Measurements from ENCODE around the gene ZZZ3.

GRCh38 chr1:77661696-77662095 is 20.8 kb downstream of the ZZZ3 start:
- no peak for TF ChIP-seq POLR2AphosphoS5 (IDR thresholded peaks at IDR 0.05; ENCODE audit: low read depth, low read length)
- no peak for TF ChIP-seq CTCF (IDR thresholded peaks at IDR 0.05)
- TF ChIP-seq EP300 (IDR thresholded peaks at IDR 0.05; ENCODE audit: borderline replicate concordance in 1 of 2, low read depth in 1 of 2, low read length in 1 of 2) = no peak
- TF ChIP-seq JUND (IDR thresholded peaks at IDR 0.05) = no peak
- no peak for TF ChIP-seq GATA2 (CRISPR knock-in tag; IDR thresholded peaks at IDR 0.05)
- TF ChIP-seq EZH2phosphoT487 (IDR thresholded peaks at IDR 0.05; ENCODE audit: borderline replicate concordance, low read depth) = no peak

Data from SK-N-SH (cell line).